Tibial artery (tissue), 4 donors: ENCODE data around the gene NCL.
"Not testable (repeated sequence)": the region's sequence is repeated elsewhere in the genome, so short reads cannot be mapped to it uniquely, and the experiment has no call there.

Experiments
- DNase-seq, 2 donors: peaks; one replicate each; pipeline ENCODE4 v3.0.0-alpha.2; 2019
- H3K27ac ChIP-seq, 2 donors: fragments of 200-600 bp; sonication (generic) in 1 of 2; 1 replicate in 1 of 2; 2 replicates in 1 of 2; pipeline ENCODE4 v1.5.1; 2018 to 2019; ENCODE audit warnings: mild to moderate bottlenecking in 1 of 2
- H3K27me3 ChIP-seq, 2 donors: fragments of 200-600 bp; sonication (generic) in 1 of 2; one replicate each; pipeline versions ENCODE4 v1.5.1 to v1.6.0; 2016 to 2019
- H3K36me3 ChIP-seq, 3 donors: fragments of 200-600 bp; sonication (generic) in 2 of 3; one replicate each; pipeline ENCODE4 v1.5.1; 2016 to 2019; ENCODE audit warnings: mild to moderate bottlenecking in 2 of 3
- H3K4me1 ChIP-seq, 4 donors: fragments of 200-600 bp; sonication (generic) in 2 of 4; 1 replicate in 3 of 4; 2 replicates in 1 of 4; pipeline ENCODE4 v1.5.1; 2016 to 2019
- H3K4me3 ChIP-seq, 2 donors: fragments of 200-600 bp; sonication (generic) in 1 of 2; 1 replicate in 1 of 2; 2 replicates in 1 of 2; pipeline ENCODE4 v1.5.1; 2018 to 2019; ENCODE audit warnings: mild to moderate bottlenecking in 2 of 2
- H3K9me3 ChIP-seq, 3 donors: fragments of 200-600 bp; sonication (generic) in 1 of 3; one replicate each; pipeline ENCODE4 v1.5.1; 2016 to 2019
- CTCF ChIP-seq, 2 experiments: fragments of 200-600 bp in 1 of 2; fragments of 450-650 bp in 1 of 2; IDR thresholded peaks; one replicate each; pipeline ENCODE4 v1.5.1; 2017 to 2019; ENCODE audit warnings: antibody characterized with exemption in 2 of 2, mild to moderate bottlenecking in 1 of 2, moderate library complexity in 1 of 2
- intact Hi-C: fragments of 100-400 bp; cut with DNase I; formaldehyde crosslinking; loops from one replicate; pipeline ENCODE4 v1.15.0; 2023; ENCODE audit warnings: low total_unique reads

The NCL gene

GRCh38 chr2:231449503-231450054, 14.7 kb downstream of the NCL start:
- no peak for TF ChIP-seq CTCF (IDR thresholded peaks at IDR 0.05)
- peaks cover 7 to 22% (median 19%) of the 10 kb centered on the region in 3 donors for H3K36me3 ChIP-seq
- H3K4me3 ChIP-seq, result no peak overlapping the region
- intact Hi-C loops, result no loop called here
- H3K27me3 ChIP-seq, result no peaks in the 10 kb centered on the region
- H3K27ac ChIP-seq, result no peak overlapping the region
- no peak for DNase-seq
- no peaks in the 10 kb centered on the region for H3K9me3 ChIP-seq
- no peaks in the 10 kb centered on the region for H3K4me1 ChIP-seq

GRCh38 chr2:231436957-231437356, 27.3 kb downstream of the NCL start:
- no peaks in the 10 kb centered on the region for H3K27me3 ChIP-seq
- no peaks in the 10 kb centered on the region for H3K36me3 ChIP-seq
- H3K4me3 ChIP-seq, result no peak overlapping the region
- H3K27ac ChIP-seq, result no peak overlapping the region
- peaks cover 0 to 2% (median 0%) of the 10 kb centered on the region in 3 donors for H3K9me3 ChIP-seq
- TF ChIP-seq CTCF (IDR thresholded peaks at IDR 0.05), result no peak
- DNase-seq, result peak in 1 of 2 donors; percentile 53
- no peaks in the 10 kb centered on the region for H3K4me1 ChIP-seq
- intact Hi-C loops, result no loop called here

DNA sequence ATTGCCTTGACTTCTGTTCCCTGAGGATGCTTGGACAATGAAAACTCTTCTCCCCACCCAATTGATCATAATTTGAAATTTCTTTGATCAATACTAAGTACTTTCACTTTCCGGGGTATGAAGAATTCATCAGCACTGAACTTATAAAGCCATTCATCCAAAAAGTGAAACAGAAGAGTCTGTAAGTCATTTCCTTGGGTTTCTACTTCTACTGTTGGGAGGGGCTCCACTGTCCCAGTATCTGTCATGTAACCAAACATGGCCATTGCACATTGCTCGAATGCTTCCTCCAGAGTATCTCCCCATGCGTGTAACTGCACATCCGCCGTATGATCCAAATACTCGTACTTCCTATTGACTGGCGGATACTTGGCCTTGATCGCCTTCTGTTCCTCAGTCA, 30.3 kb downstream of the NCL start:
- Histone ChIP-seq H3K9me3 (peaks cover 0 to 9% (median 0%) of the 10 kb centered on the region in 3 donors), H3K27me3 (no peaks in the 10 kb centered on the region), H3K4me3 (no peak overlapping the region), H3K27ac (no peak overlapping the region), H3K36me3 (no peaks in the 10 kb centered on the region), H3K4me1 (no peaks in the 10 kb centered on the region)
- DNase-seq, result no peak
- intact Hi-C loops, result no loop called here
- no peak for TF ChIP-seq CTCF (IDR thresholded peaks at IDR 0.05)

DNA sequence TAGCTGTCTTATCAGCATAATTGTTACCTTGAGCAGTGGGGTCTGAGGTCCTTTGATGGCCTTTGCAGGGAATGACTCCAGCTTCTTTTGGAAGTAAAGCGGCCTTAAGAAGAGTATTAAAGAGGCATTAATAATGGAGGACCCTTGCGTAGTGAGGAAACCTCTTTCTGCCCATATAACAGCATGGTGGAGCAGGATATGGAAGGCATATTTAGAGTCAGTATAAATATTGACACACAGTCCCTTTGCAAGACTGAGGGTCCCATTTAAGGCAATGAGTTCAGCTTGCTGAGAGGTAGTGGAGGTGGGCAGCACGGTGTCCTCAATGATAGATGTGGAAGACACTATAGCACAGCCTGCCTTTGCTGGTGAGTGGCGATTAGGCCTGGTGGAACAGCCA, 32.7 kb downstream of the NCL start:
- Histone ChIP-seq H3K4me3 (no peak overlapping the region), H3K4me1 (no peaks in the 10 kb centered on the region), H3K27ac (no peak overlapping the region), H3K36me3 (no peaks in the 10 kb centered on the region), H3K9me3 (peaks cover 0 to 9% (median 0%) of the 10 kb centered on the region in 3 donors), H3K27me3 (no peaks in the 10 kb centered on the region)
- DNase-seq, result no peak
- intact Hi-C loops, result no loop called here
- no peak for TF ChIP-seq CTCF (IDR thresholded peaks at IDR 0.05)

DNA sequence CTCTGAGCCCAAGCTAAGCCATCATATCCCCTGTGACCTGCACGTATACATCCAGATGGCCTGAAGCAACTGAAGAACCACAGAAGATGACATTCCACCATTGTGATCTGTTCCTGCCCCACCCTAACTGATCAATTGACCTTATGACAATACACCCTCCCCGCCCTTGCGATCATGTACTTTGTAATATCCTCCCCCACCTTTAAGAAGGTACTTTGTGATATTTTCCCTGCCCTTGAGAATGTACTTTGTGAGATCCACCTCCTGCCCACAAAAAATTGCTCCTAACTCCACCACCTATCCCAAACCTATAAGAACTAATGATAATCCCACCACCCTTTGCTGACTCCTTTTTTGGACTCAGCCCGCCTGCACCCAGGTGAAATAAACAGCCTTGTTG, 33.8 kb downstream of the NCL start:
- H3K27me3 ChIP-seq, H3K9me3 ChIP-seq, H3K4me1 ChIP-seq, DNase-seq, intact Hi-C loops, H3K36me3 ChIP-seq, H3K27ac ChIP-seq, H3K4me3 ChIP-seq: not testable (repeated sequence)

- Histone ChIP-seq H3K4me3 (no peak overlapping the region), H3K27ac (no peak overlapping the region), H3K27me3 (peaks cover 0 to 3% of the 10 kb centered on the region in 2 donors), H3K4me1 (no peaks in the 10 kb centered on the region), H3K9me3 (peaks cover 0 to 9% (median 0%) of the 10 kb centered on the region in 3 donors), H3K36me3 (no peaks in the 10 kb centered on the region)
- intact Hi-C loops, result no loop called here
- TF ChIP-seq CTCF (IDR thresholded peaks at IDR 0.05), result no peak
- DNase-seq, result no peak
Observed at GRCh38 chr2:231429901-231430300, 34.4 kb downstream of the NCL start.
